SK-N-SH (cell line): ENCODE data around the gene ABCC12. TPM values are rescaled to one million over a fixed set of nuclear protein-coding genes. Genes with fewer than 3 reads are reported as not detected.

Experiments used
- CTCF ChIA-PET: fragments of 300-600, 350-600 bp; formaldehyde crosslinking; extraction: SDS; loops from one replicate; lab custom pipeline; 2021; lab: Yijun Ruan, JAX
- POLR2A ChIA-PET: fragments of 350-600 bp; sonication (Branson Sonifier 250); formaldehyde crosslinking; extraction: SDS; loops from one replicate; lab custom pipeline; 2020; ENCODE audit warnings: antibody characterized with exemption, inconsistent platforms; lab: Yijun Ruan, JAX
- DNase-seq: peaks from one replicate; pipeline ENCODE4 v3.0.0; 2012
- H2AFZ ChIP-seq: fragments of 200-600 bp; sonication (generic); 2 replicates; pipeline ENCODE4 v1.8.1; 2016; ENCODE audit warnings: antibody characterized with exemption, mild to moderate bottlenecking, low read depth
- H3F3A ChIP-seq: fragments of 200-600 bp; sonication (generic); replicated peaks from 2 replicates; pipeline ENCODE3; 2016; ENCODE audit warnings: antibody characterized with exemption, mild to moderate bottlenecking; ENCODE audit not compliant: insufficient read depth
- H3K27ac ChIP-seq, 2 experiments: fragments of 200-500 bp in 1 of 2; fragments of 200-600 bp in 1 of 2; sonication (Bioruptor generic) in 1 of 2; sonication (generic), shearing (Covaris generic) in 1 of 2; 2 replicates each; pipeline versions ENCODE4 v1.5.1 to v1.6.1; 2014 to 2016; ENCODE audit warnings: low read depth in 2 of 2, inconsistent platforms in 1 of 2, low read length in 1 of 2, mild to moderate bottlenecking in 1 of 2, mixed read lengths in 1 of 2
- H3K27me3 ChIP-seq: fragments of 200-600 bp; sonication (generic), shearing (Covaris generic); 2 replicates; pipeline ENCODE4 v1.6.1; 2016; ENCODE audit warnings: mixed run types; ENCODE audit not compliant: insufficient read depth
- H3K36me3 ChIP-seq, 2 experiments: fragments of 200-500 bp in 1 of 2; fragments of 200-600 bp in 1 of 2; sonication (Bioruptor generic) in 1 of 2; sonication (generic) in 1 of 2; replicated peaks in 1 of 2; 2 replicates each; pipeline versions ENCODE3 to v1.5.1; 2014 to 2016; ENCODE audit warnings: low read length in 1 of 2, mild to moderate bottlenecking in 1 of 2; ENCODE audit not compliant: insufficient read depth in 2 of 2, control insufficient read depth in 1 of 2
- H3K4me1 ChIP-seq, 2 experiments: fragments of 200-500 bp in 1 of 2; fragments of 200-600 bp in 1 of 2; sonication (Bioruptor generic) in 1 of 2; sonication (generic), shearing (Covaris generic) in 1 of 2; 2 replicates each; pipeline versions ENCODE4 v1.5.1 to v1.6.1; 2014 to 2016; ENCODE audit warnings: low read depth in 1 of 2, low read length in 1 of 2, mixed run types in 1 of 2; ENCODE audit not compliant: insufficient read depth in 2 of 2, control insufficient read depth in 1 of 2
- H3K4me2 ChIP-seq: fragments of 200-600 bp; sonication (generic), shearing (Covaris generic); 2 replicates; pipeline ENCODE4 v1.6.1; 2017; ENCODE audit warnings: mixed run types
- H3K4me3 ChIP-seq, 2 experiments: fragments of 200-500 bp in 1 of 2; fragments of 200-600 bp in 1 of 2; sonication (Bioruptor generic) in 1 of 2; sonication (generic), shearing (Covaris generic) in 1 of 2; 2 replicates each; pipeline versions ENCODE4 v1.5.1 to v1.8.1; 2014 to 2016; ENCODE audit warnings: low read depth in 2 of 2, inconsistent platforms in 1 of 2, low read length in 1 of 2, mild to moderate bottlenecking in 1 of 2, mixed read lengths in 1 of 2, moderate library complexity in 1 of 2
- H3K79me2 ChIP-seq: fragments of 200-600 bp; sonication (generic); 2 replicates; pipeline ENCODE4 v1.8.1; 2017; ENCODE audit warnings: mild to moderate bottlenecking; ENCODE audit not compliant: insufficient read depth
- H3K9ac ChIP-seq: fragments of 200-600 bp; sonication (generic); 2 replicates; pipeline ENCODE4 v1.6.1; 2017; ENCODE audit warnings: mixed run types
- H3K9me2 ChIP-seq: fragments of 200-600 bp; sonication (generic); 2 replicates; pipeline ENCODE4 v1.6.1; 2017; ENCODE audit warnings: mixed run types
- H3K9me3 ChIP-seq: fragments of 200-600 bp; sonication (generic); 2 replicates; pipeline ENCODE4 v1.6.1; 2017; ENCODE audit warnings: mixed run types, mild to moderate bottlenecking, moderate library complexity
- H4K20me1 ChIP-seq: fragments of 200-600 bp; sonication (generic); 2 replicates; pipeline ENCODE4 v1.6.1; 2017; ENCODE audit warnings: mild to moderate bottlenecking, mixed run types; ENCODE audit not compliant: insufficient read depth
- CHD2 ChIP-seq: fragments of 150-350 bp; IDR thresholded peaks from 2 replicates; pipeline ENCODE4 v1.6.1; 2018; ENCODE audit warnings: low read length; ENCODE audit not compliant: partially characterized antibody
- ELF1 ChIP-seq: IDR thresholded peaks from 2 replicates; pipeline ENCODE4 v1.4.0; 2012
- EP300 ChIP-seq, 2 experiments: IDR thresholded peaks; 2 replicates each; pipeline versions ENCODE4 v1.4.0 to v1.6.1; 2012; ENCODE audit warnings: borderline replicate concordance in 1 of 2, low read depth in 1 of 2, low read length in 1 of 2
- FOXJ3 ChIP-seq: sonication (generic); formaldehyde crosslinking; IDR thresholded peaks from 2 replicates; pipeline ENCODE4 v1.5.1; 2020; ENCODE audit warnings: mild to moderate bottlenecking, missing genetic modification reagents
- FOXM1 ChIP-seq: IDR thresholded peaks from 2 replicates; pipeline ENCODE4 v1.4.0; 2012; ENCODE audit warnings: low read depth, mild to moderate bottlenecking
- JUND ChIP-seq: IDR thresholded peaks from 2 replicates; pipeline ENCODE4 v1.4.0; 2012
- MXI1 ChIP-seq: IDR thresholded peaks from 2 replicates; pipeline ENCODE4 v1.6.1; 2012; ENCODE audit warnings: mild to moderate bottlenecking, low read depth, low read length, improper control_type of control experiment
- SIN3A ChIP-seq: IDR thresholded peaks from 2 replicates; pipeline ENCODE4 v1.6.1; 2012; ENCODE audit warnings: low read depth, mild to moderate bottlenecking, low read length, moderate library complexity, borderline replicate concordance
- SMC3 ChIP-seq: IDR thresholded peaks from 2 replicates; pipeline ENCODE4 v1.6.1; 2012; ENCODE audit warnings: low read depth, low read length, improper control_type of control experiment
- TAF1 ChIP-seq: IDR thresholded peaks from 2 replicates; pipeline ENCODE4 v1.6.1; 2012; ENCODE audit warnings: low read depth, mild to moderate bottlenecking, low read length, moderate library complexity, borderline replicate concordance
- TCF12 ChIP-seq: IDR thresholded peaks from 2 replicates; pipeline ENCODE4 v1.4.0; 2012
- USF1 ChIP-seq: IDR thresholded peaks from 2 replicates; pipeline ENCODE4 v1.4.0; 2012; ENCODE audit warnings: low read depth, borderline replicate concordance
- ZBTB33 ChIP-seq: IDR thresholded peaks from 2 replicates; pipeline ENCODE4 v1.4.0; 2012; ENCODE audit warnings: low read depth, borderline replicate concordance
- WGBS: methylation state at CpG from one replicate; pipeline ENCODE4 v1.1.6; 2017; ENCODE audit warnings: low lambda C conversion rate; 5-methylcytosine and 5-hydroxymethylcytosine counted together
- polyA plus RNA-seq, 3 experiments: library from polyadenylated mRNA; depleted of rRNA; stranded (reverse); fragments of >200 nt; gene quantifications; 2 replicates each; pipeline ENCODE4 v1.2.3, GENCODE V29; 2012
- TF ChIP-seq, protein P1 (sequence below): IDR thresholded peaks from 2 replicates; pipeline ENCODE4 v1.4.0; 2012; ENCODE audit warnings: low read depth

The ABCC12 gene
- polyA plus RNA-seq, 1 of the 3 experiments (the other 2 are of a cell fraction), result not detected

DNA sequence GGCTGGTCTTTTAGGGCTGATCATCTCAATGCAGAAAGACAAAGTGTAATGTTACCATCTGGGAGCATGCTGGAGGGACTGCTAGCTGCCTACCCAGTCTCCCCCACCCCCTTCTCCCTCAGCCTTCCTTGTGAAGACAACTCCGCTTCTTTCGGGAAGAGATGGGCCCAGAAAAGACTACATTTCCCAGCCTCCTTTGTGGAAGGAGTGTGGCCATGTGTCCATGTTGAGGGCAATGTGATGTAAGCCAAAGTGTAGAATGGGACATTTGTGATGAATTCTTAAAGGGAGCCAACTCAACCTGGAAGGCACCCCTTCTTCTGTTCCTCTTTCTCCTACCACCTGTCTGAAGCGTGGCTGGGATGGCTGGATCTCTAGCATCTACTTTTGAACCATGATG is 16.3 kb downstream of the ABCC12 start:
- CTCF ChIA-PET, result interaction anchor here (0.6 to 1.1 kb wide), 3 partner anchors 17 to 998 kb away, joined by 3 read pairs; no protein-coding TSS in a partner anchor
- H3K27me3 ChIP-seq, result no peaks in the 10 kb centered on the region

GRCh38 chr16:48138543-48138942 is 17.2 kb downstream of the ABCC12 start:
- no peak overlapping the region for H3K4me3 ChIP-seq
- H3K36me3 ChIP-seq, result no peaks in the 10 kb centered on the region
- H3K9ac ChIP-seq, result no peak overlapping the region
- no peaks in the 10 kb centered on the region for H3F3A ChIP-seq
- TF ChIP-seq, protein P1, sequence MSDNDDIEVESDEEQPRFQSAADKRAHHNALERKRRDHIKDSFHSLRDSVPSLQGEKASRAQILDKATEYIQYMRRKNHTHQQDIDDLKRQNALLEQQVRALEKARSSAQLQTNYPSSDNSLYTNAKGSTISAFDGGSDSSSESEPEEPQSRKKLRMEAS, result no peak
- TF ChIP-seq SMC3 (no peak), USF1 (no peak)
- DNase-seq, result no peak
- H3K4me2 ChIP-seq, result no peak overlapping the region
- 80% methylated on average over 2 of the region's 2 CpGs for WGBS
- POLR2A ChIA-PET, result no interaction called here
- no peaks in the 10 kb centered on the region for H3K9me2 ChIP-seq
- H2AFZ ChIP-seq, result no peak overlapping the region; the same call in 1 of the 2 replicates
- no peaks in the 10 kb centered on the region for H4K20me1 ChIP-seq
- no peaks in the 10 kb centered on the region for H3K27me3 ChIP-seq
- CTCF ChIA-PET, result interaction anchor here (1.1 to 1.3 kb wide), 3 partner anchors 12 to 997 kb away, joined by 3 to 4 read pairs (median 4); no protein-coding TSS in a partner anchor
- no peaks in the 10 kb centered on the region; a peak in 1 of 4 replicates for H3K4me1 ChIP-seq
- H3K27ac ChIP-seq, result no peak overlapping the region
- H3K9me3 ChIP-seq, result no peaks in the 10 kb centered on the region
- H3K79me2 ChIP-seq, result no peaks in the 10 kb centered on the region

More for the DNA sequence above, 16.3 kb downstream of the ABCC12 start:
- TF ChIP-seq EP300 (IDR thresholded peaks at IDR 0.05; ENCODE audit: borderline replicate concordance in 1 of 2, low read depth in 1 of 2, low read length in 1 of 2) (no peak), SIN3A (no peak), FOXJ3 (CRISPR knock-in tag) (no peak), FOXM1 (no peak), TAF1 (no peak), CHD2 (no peak), MXI1 (no peak), ELF1 (no peak), TCF12 (no peak), ZBTB33 (no peak), JUND (no peak)
- TF ChIP-seq, all 33 proteins: peak for 0
- no peaks in the 10 kb centered on the region for H3K9me2 ChIP-seq
- no peak overlapping the region for H3K9ac ChIP-seq
- POLR2A ChIA-PET, result no interaction called here
- no peaks in the 10 kb centered on the region for H3K36me3 ChIP-seq
- H2AFZ ChIP-seq, result no peak overlapping the region
- H3F3A ChIP-seq, result no peaks in the 10 kb centered on the region
- H3K4me3 ChIP-seq, result no peak overlapping the region
- no peak overlapping the region for H3K4me2 ChIP-seq
- no peaks in the 10 kb centered on the region; a peak in 1 of 4 replicates for H3K4me1 ChIP-seq
- DNase-seq, result no peak
- H4K20me1 ChIP-seq, result no peaks in the 10 kb centered on the region
- no peak overlapping the region for H3K27ac ChIP-seq
- WGBS, result 94% methylated on average over 3 of the region's 3 CpGs
- H3K79me2 ChIP-seq, result no peaks in the 10 kb centered on the region
- no peaks in the 10 kb centered on the region for H3K9me3 ChIP-seq
